ENCODE data around the gene SHANK1. TPM values are rescaled to one million over a fixed set of nuclear protein-coding genes. Genes with fewer than 3 reads are reported as not detected.
A peak's percentile ranks its signal among the peaks of the same experiment; 100 is the strongest.

SHANK1 gene
- total and polyA plus RNA-seq, 4 donors, result 0.06 to 0.28 (median 0.17) TPM; not detected in 1

GRCh38 chr19:50705422-50706019, 14.1 kb downstream of the SHANK1 start:
- H3K9me3 ChIP-seq (ENCODE audit: control insufficient read depth in 4 of 4, low read length in 3 of 4), result no peaks in the 10 kb centered on the region
- no peak for TF ChIP-seq HNF4G (IDR thresholded peaks at IDR 0.05)
- TF ChIP-seq CTCF (IDR thresholded peaks at IDR 0.05; ENCODE audit: low read depth, low read length, missing input control), result peak; percentile 47
- peak; percentile 64 to 78 for TF ChIP-seq RAD21 (IDR thresholded peaks at IDR 0.05)
- H3K9ac ChIP-seq (ENCODE audit: low read depth in 1 of 2, low read length in 2 of 2), result no peak overlapping the region
- 31% methylated on average over 9 of the region's 9 CpGs for WGBS
- no peak overlapping the region for H3K4me3 ChIP-seq (ENCODE audit: low read depth in 1 of 3, low read length in 3 of 3)
- no peaks in the 10 kb centered on the region for H3K4me1 ChIP-seq (ENCODE audit: control insufficient read depth in 4 of 4, insufficient read depth in 4 of 4, low read length in 3 of 4)
- no peaks in the 10 kb centered on the region for H3K36me3 ChIP-seq (ENCODE audit: control insufficient read depth in 4 of 4, insufficient read depth in 3 of 4, low read depth in 1 of 4, low read length in 3 of 4)
- peaks cover 0 to 5% (median 1%) of the 10 kb centered on the region in 4 donors for H3K27me3 ChIP-seq (ENCODE audit: control insufficient read depth in 4 of 4, insufficient read depth in 4 of 4, low read length in 3 of 4)
- no peak overlapping the region for H3K27ac ChIP-seq (ENCODE audit: low read depth in 1 of 2, low read length in 2 of 2)
- no peak for DNase-seq (ENCODE audit: low spot score)

- H3K9me3 ChIP-seq (ENCODE audit: control insufficient read depth in 4 of 4, low read length in 3 of 4), result no peaks in the 10 kb centered on the region
- no peaks in the 10 kb centered on the region for H3K4me1 ChIP-seq (ENCODE audit: control insufficient read depth in 4 of 4, insufficient read depth in 4 of 4, low read length in 3 of 4)
- 33% methylated on average over 22 of the region's 22 CpGs for WGBS
- peaks cover 0 to 6% (median 2%) of the 10 kb centered on the region in 4 donors for H3K27me3 ChIP-seq (ENCODE audit: control insufficient read depth in 4 of 4, insufficient read depth in 4 of 4, low read length in 3 of 4)
- no peak overlapping the region for H3K27ac ChIP-seq (ENCODE audit: low read depth in 1 of 2, low read length in 2 of 2)
- TF ChIP-seq EGR1 (IDR thresholded peaks at IDR 0.05; ENCODE audit: low read depth in 2 of 2) (no peak), CTCF (IDR thresholded peaks at IDR 0.05; ENCODE audit: low read depth, low read length, missing input control) (no peak), FOXA2 (IDR thresholded peaks at IDR 0.05) (no peak), MAX (IDR thresholded peaks at IDR 0.05) (no peak), HNF4A (conservative IDR thresholded peaks at IDR 0.05) (no peak), HNF4G (IDR thresholded peaks at IDR 0.05) (no peak), YY1 (IDR thresholded peaks at IDR 0.05) (no peak), JUND (IDR thresholded peaks at IDR 0.05) (no peak), ATF3 (IDR thresholded peaks at IDR 0.05) (no peak), ZBTB33 (IDR thresholded peaks at IDR 0.05) (no peak), TAF1 (conservative IDR thresholded peaks at IDR 0.05) (no peak), RXRA (IDR thresholded peaks at IDR 0.05) (no peak), GABPA (IDR thresholded peaks at IDR 0.05 in 1 of 2, conservative IDR thresholded peaks at IDR 0.05 in 1 of 2) (no peak), NR2F2 (IDR thresholded peaks at IDR 0.05) (no peak), SP1 (IDR thresholded peaks at IDR 0.05) (no peak)
- H3K36me3 ChIP-seq (ENCODE audit: control insufficient read depth in 4 of 4, insufficient read depth in 3 of 4, low read depth in 1 of 4, low read length in 3 of 4), result no peaks in the 10 kb centered on the region
- DNase-seq (ENCODE audit: low spot score), result no peak
- H3K9ac ChIP-seq (ENCODE audit: low read depth in 1 of 2, low read length in 2 of 2), result no peak overlapping the region
- no peak overlapping the region for H3K4me3 ChIP-seq (ENCODE audit: low read depth in 1 of 3, low read length in 3 of 3)
Observed at GRCh38 chr19:50703915-50704796, 15.4 kb downstream of the SHANK1 start.

Measured in liver (tissue), 9 donors.